CD14-positive monocyte (primary cell): ENCODE measurements around the gene XRCC5. TPM values are rescaled to one million over a fixed set of nuclear protein-coding genes. Genes with fewer than 3 reads are reported as not detected.

ENCODE experiments used
- DNase-seq, 3 donors: peaks; one replicate each; pipeline ENCODE4 v3.0.0-alpha.2; 2011 to 2022
- H2AFZ ChIP-seq: 2 replicates; pipeline ENCODE4 v1.6.0; 2012; ENCODE audit warnings: mild to moderate bottlenecking, low read depth, low read length, inconsistent platforms; ENCODE audit not compliant: insufficient read depth, poor library complexity, severe bottlenecking
- H3K27ac ChIP-seq, 2 donors: 1 replicate in 1 of 2; 2 replicates in 1 of 2; pipeline ENCODE4 v1.5.1; 2012 to 2013; ENCODE audit warnings: low read length in 2 of 2, control low read depth in 1 of 2, inconsistent platforms in 1 of 2, low read depth in 1 of 2, mild to moderate bottlenecking in 1 of 2
- H3K27me3 ChIP-seq, 2 donors: one replicate each; pipeline versions ENCODE4 v1.6.0 to v1.6.1; 2011 to 2013; ENCODE audit warnings: low read length in 2 of 2; ENCODE audit not compliant: control insufficient read depth in 2 of 2, insufficient read depth in 2 of 2
- H3K36me3 ChIP-seq, 2 donors: replicated peaks in 1 of 2; 1 replicate in 1 of 2; 2 replicates in 1 of 2; pipeline versions ENCODE4 v1.5.1 to v1.6.1; 2012 to 2013; ENCODE audit warnings: low read length in 2 of 2, control low read depth in 1 of 2, inconsistent platforms in 1 of 2, mild to moderate bottlenecking in 1 of 2; ENCODE audit not compliant: insufficient read depth in 2 of 2, control insufficient read depth in 1 of 2
- H3K4me1 ChIP-seq, 2 donors: 1 replicate in 1 of 2; 2 replicates in 1 of 2; pipeline versions ENCODE4 v1.5.1 to v1.6.1; 2012 to 2013; ENCODE audit warnings: low read length in 2 of 2, control low read depth in 1 of 2, inconsistent platforms in 1 of 2, mild to moderate bottlenecking in 1 of 2, moderate library complexity in 1 of 2; ENCODE audit not compliant: insufficient read depth in 2 of 2, control insufficient read depth in 1 of 2
- H3K4me2 ChIP-seq: replicated peaks from 2 replicates; pipeline ENCODE3; 2012; ENCODE audit warnings: low read length, moderate library complexity, mild to moderate bottlenecking; ENCODE audit not compliant: poor library complexity, severe bottlenecking; ENCODE audit errors: extremely low read depth
- H3K4me3 ChIP-seq, 3 experiments: fragments of 200-600 bp in 1 of 3; sonication (generic) in 1 of 3; replicated peaks in 1 of 3; 1 replicate in 2 of 3; 2 replicates in 1 of 3; pipeline ENCODE4 v1.5.1; 2011 to 2013; ENCODE audit warnings: low read length in 3 of 3, mild to moderate bottlenecking in 3 of 3, control low read depth in 2 of 3, low read depth in 2 of 3, inconsistent platforms in 1 of 3, moderate library complexity in 1 of 3
- H3K79me2 ChIP-seq: 2 replicates; pipeline ENCODE4 v1.6.0; 2012; ENCODE audit warnings: mild to moderate bottlenecking, control low read depth, inconsistent platforms, low read length, moderate library complexity; ENCODE audit not compliant: insufficient read depth
- H3K9ac ChIP-seq: 2 replicates; pipeline ENCODE4 v1.6.0; 2017; ENCODE audit warnings: low read length, mild to moderate bottlenecking; ENCODE audit not compliant: insufficient read depth, poor library complexity, severe bottlenecking
- H3K9me3 ChIP-seq, 2 donors: replicated peaks in 1 of 2; 1 replicate in 1 of 2; 2 replicates in 1 of 2; pipeline versions ENCODE4 v1.5.1 to v1.6.1; 2012 to 2013; ENCODE audit warnings: low read length in 2 of 2, control low read depth in 1 of 2; ENCODE audit not compliant: control insufficient read depth in 1 of 2, insufficient read depth in 1 of 2
- H4K20me1 ChIP-seq: 2 replicates; pipeline ENCODE4 v1.6.0; 2012; ENCODE audit warnings: mild to moderate bottlenecking, low read length, control low read depth, moderate library complexity; ENCODE audit not compliant: insufficient read depth
- H3K27ac Mint-ChIP-seq, 7 donors: one replicate each; pipeline ENCODE4 v1.8.0; 2020; ENCODE audit warnings: mild to moderate bottlenecking in 7 of 7, mixed read lengths in 7 of 7, moderate library complexity in 6 of 7, inconsistent platforms in 2 of 7
- H3K27me3 Mint-ChIP-seq, 3 donors: one replicate each; pipeline ENCODE4 v1.8.0; 2021 to 2022; ENCODE audit warnings: low read depth in 3 of 3, mild to moderate bottlenecking in 3 of 3, mixed read lengths in 3 of 3, moderate library complexity in 3 of 3, inconsistent platforms in 1 of 3
- H3K36me3 Mint-ChIP-seq, 2 donors: one replicate each; pipeline ENCODE4 v1.8.0; 2020; ENCODE audit warnings: mixed read lengths in 2 of 2, inconsistent platforms in 1 of 2, mild to moderate bottlenecking in 1 of 2
- H3K4me1 Mint-ChIP-seq: one replicate; pipeline ENCODE4 v1.8.0; 2020; ENCODE audit warnings: mild to moderate bottlenecking, mixed read lengths
- H3K4me3 Mint-ChIP-seq, 2 donors: one replicate each; pipeline ENCODE4 v1.8.0; 2020; ENCODE audit warnings: mild to moderate bottlenecking in 2 of 2, mixed read lengths in 2 of 2, moderate library complexity in 1 of 2
- H3K9me3 Mint-ChIP-seq, 7 donors: one replicate each; pipeline ENCODE4 v1.8.0; 2020 to 2022; ENCODE audit warnings: mixed read lengths in 7 of 7, mild to moderate bottlenecking in 6 of 7, moderate library complexity in 6 of 7, inconsistent platforms in 2 of 7
- WGBS: methylation state at CpG from one replicate; pipeline ENCODE4 v1.1.5; 2013; ENCODE audit warnings: missing lambda C conversion rate; ENCODE audit not compliant: insufficient coverage; 5-methylcytosine and 5-hydroxymethylcytosine counted together
- intact Hi-C, 2 donors: fragments of 100-400 bp; cut with micrococcal nuclease; formaldehyde crosslinking; loops; one replicate each; pipeline versions ENCODE4 v1.15.0 to v1.15.1; 2023
- polyA plus RNA-seq, 3 donors: library from polyadenylated mRNA; depleted of rRNA in 1 of 3; unstranded in 2 of 3; stranded (reverse) in 1 of 3; fragments of 300-500 nt in 2 of 3; fragments of >200 nt in 1 of 3; fragmentation: Illumina TruSeq in 2 of 3; gene quantifications; 1 replicate in 2 of 3; 2 replicates in 1 of 3; pipeline ENCODE4 v1.2.3, GENCODE V29; 2012 to 2021
- TF ChIP-seq, protein P1 (sequence below): fragments of 200-600 bp; IDR thresholded peaks from one replicate; pipeline ENCODE4 v1.8.0; 2022; ENCODE audit warnings: antibody characterized with exemption, mild to moderate bottlenecking

Gene XRCC5
- polyA plus RNA-seq, 3 donors, result 55.3 to 281 (median 258) TPM

DNA sequence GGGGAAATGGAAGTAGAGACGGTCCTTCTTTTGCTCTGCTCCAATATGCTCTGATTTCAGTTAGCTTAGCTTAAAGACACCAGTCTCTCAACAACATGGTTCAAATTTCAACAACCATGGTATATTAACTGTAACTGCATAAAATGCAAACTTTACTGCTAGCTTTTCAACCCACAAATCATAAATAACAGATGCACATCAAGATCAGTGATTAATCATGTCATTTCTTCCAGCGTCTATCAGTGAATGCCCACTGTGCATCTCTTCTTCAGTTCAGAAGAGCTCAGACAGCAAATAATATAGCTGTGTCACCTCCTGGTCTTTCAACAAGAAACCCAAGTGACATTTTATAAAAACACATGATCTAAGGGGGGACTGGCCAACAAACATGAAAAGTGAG lies 40.1 kb upstream of the XRCC5 start:
- Mint-ChIP-seq H3K4me1 (peaks cover 7% of the 10 kb centered on the region), H3K4me3 (no peak overlapping the region), H3K9me3 (no peaks in the 10 kb centered on the region), H3K27ac (no peak overlapping the region), H3K36me3 (peaks cover 39% of the 10 kb centered on the region in 2 donors), H3K27me3 (peaks cover 0 to 3% (median 1%) of the 10 kb centered on the region in 3 donors)
- no peak overlapping the region for H3K9ac ChIP-seq
- 100% methylated on average over 1 of the region's 2 CpGs for WGBS
- no peaks in the 10 kb centered on the region for H4K20me1 ChIP-seq
- DNase-seq, result no peak
- H2AFZ ChIP-seq, result no peak overlapping the region
- no peaks in the 10 kb centered on the region for H3K27me3 ChIP-seq
- H3K4me2 ChIP-seq, result no peak overlapping the region
- H3K36me3 ChIP-seq, result peaks cover 11 to 36% of the 10 kb centered on the region in 2 donors
- no peaks in the 10 kb centered on the region for H3K9me3 ChIP-seq
- H3K79me2 ChIP-seq, result no peaks in the 10 kb centered on the region
- intact Hi-C loops, result no loop called here
- H3K4me3 ChIP-seq, result no peak overlapping the region
- TF ChIP-seq, protein P1, sequence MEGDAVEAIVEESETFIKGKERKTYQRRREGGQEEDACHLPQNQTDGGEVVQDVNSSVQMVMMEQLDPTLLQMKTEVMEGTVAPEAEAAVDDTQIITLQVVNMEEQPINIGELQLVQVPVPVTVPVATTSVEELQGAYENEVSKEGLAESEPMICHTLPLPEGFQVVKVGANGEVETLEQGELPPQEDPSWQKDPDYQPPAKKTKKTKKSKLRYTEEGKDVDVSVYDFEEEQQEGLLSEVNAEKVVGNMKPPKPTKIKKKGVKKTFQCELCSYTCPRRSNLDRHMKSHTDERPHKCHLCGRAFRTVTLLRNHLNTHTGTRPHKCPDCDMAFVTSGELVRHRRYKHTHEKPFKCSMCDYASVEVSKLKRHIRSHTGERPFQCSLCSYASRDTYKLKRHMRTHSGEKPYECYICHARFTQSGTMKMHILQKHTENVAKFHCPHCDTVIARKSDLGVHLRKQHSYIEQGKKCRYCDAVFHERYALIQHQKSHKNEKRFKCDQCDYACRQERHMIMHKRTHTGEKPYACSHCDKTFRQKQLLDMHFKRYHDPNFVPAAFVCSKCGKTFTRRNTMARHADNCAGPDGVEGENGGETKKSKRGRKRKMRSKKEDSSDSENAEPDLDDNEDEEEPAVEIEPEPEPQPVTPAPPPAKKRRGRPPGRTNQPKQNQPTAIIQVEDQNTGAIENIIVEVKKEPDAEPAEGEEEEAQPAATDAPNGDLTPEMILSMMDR, result no peak
- H3K4me1 ChIP-seq, result no peaks in the 10 kb centered on the region
- H3K27ac ChIP-seq, result no peak overlapping the region

DNA sequence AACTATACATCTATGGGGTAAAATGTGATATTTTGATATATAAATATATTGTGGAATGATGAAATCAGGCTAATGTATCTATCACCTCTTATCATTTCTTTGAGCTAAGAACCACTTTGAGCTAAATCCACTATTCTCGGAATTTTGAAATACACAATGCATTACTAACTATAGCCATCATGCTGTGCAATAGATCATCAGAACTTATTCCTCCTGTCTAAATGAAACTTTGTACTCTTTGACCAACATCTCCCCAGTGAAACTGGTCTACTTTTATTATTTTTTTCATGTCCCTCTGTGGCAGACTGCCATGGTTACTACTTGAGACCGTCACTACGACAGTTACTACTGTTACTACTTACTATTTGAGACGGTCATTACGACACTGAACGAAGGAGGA lies 39.0 kb upstream of the XRCC5 start:
- Mint-ChIP-seq H3K27me3 (peaks cover 0 to 3% (median 1%) of the 10 kb centered on the region in 3 donors), H3K4me3 (no peak overlapping the region), H3K9me3 (no peaks in the 10 kb centered on the region), H3K4me1 (peaks cover 10% of the 10 kb centered on the region), H3K27ac (no peak overlapping the region), H3K36me3 (peaks cover 38 to 40% of the 10 kb centered on the region in 2 donors)
- no peaks in the 10 kb centered on the region for H4K20me1 ChIP-seq
- H2AFZ ChIP-seq, result no peak overlapping the region
- intact Hi-C loops, result no loop called here
- no peak overlapping the region for H3K27ac ChIP-seq
- H3K9me3 ChIP-seq, result no peaks in the 10 kb centered on the region
- no peaks in the 10 kb centered on the region for H3K79me2 ChIP-seq
- H3K9ac ChIP-seq, result no peak overlapping the region
- H3K4me1 ChIP-seq, result no peaks in the 10 kb centered on the region
- no peaks in the 10 kb centered on the region for H3K27me3 ChIP-seq
- no peak for DNase-seq
- no peak overlapping the region for H3K4me2 ChIP-seq
- H3K4me3 ChIP-seq, result no peak overlapping the region
- WGBS, result 100% methylated on average over 1 of the region's 6 CpGs
- TF ChIP-seq, protein P1, result no peak
- peaks cover 8 to 29% of the 10 kb centered on the region in 2 donors for H3K36me3 ChIP-seq
